Natural killer cell (primary cell): ENCODE data around the gene SCYL1. TPM values are rescaled to one million over a fixed set of nuclear protein-coding genes. Genes with fewer than 3 reads are reported as not detected.
A peak's percentile ranks its signal among the peaks of the same experiment; 100 is the strongest.

Source experiments
- ATAC-seq, 3 donors: fragments of 150-1000 bp in 2 of 3; fragments of 200-7000 bp in 1 of 3; cut with Tn5 transposase; 1 replicate in 1 of 3; 2 replicates in 2 of 3; pipeline ENCODE4 v1.10.0; 2021; ENCODE audit warnings: mild to moderate bottlenecking in 2 of 3, moderate library complexity in 2 of 3
- DNase-seq, 2 donors: peaks; one replicate each; pipeline versions ENCODE4 v3.0.0 to v3.0.0-alpha.2; 2013 to 2021; ENCODE audit warnings: mixed read lengths in 1 of 2
- H3K27ac ChIP-seq: one replicate; pipeline ENCODE4 v1.5.1; 2013; ENCODE audit warnings: mild to moderate bottlenecking, low read length
- H3K27me3 ChIP-seq: one replicate; pipeline ENCODE4 v1.6.1; 2013; ENCODE audit warnings: low read length; ENCODE audit not compliant: control insufficient read depth, insufficient read depth
- H3K36me3 ChIP-seq: one replicate; pipeline ENCODE4 v1.6.1; 2013; ENCODE audit warnings: low read length; ENCODE audit not compliant: control insufficient read depth, insufficient read depth
- H3K4me1 ChIP-seq: one replicate; pipeline ENCODE4 v1.6.1; 2013; ENCODE audit warnings: low read length; ENCODE audit not compliant: control insufficient read depth, insufficient read depth
- H3K4me3 ChIP-seq: one replicate; pipeline ENCODE4 v1.5.1; 2013; ENCODE audit warnings: low read length
- H3K9me3 ChIP-seq: one replicate; pipeline ENCODE4 v1.6.1; 2013; ENCODE audit warnings: low read length; ENCODE audit not compliant: control insufficient read depth, insufficient read depth
- H3K27ac Mint-ChIP-seq, 2 donors: one replicate each; pipeline ENCODE4 v1.8.0; 2022; ENCODE audit warnings: mild to moderate bottlenecking in 2 of 2, mixed read lengths in 2 of 2, moderate library complexity in 1 of 2
- H3K27me3 Mint-ChIP-seq, 2 donors: one replicate each; pipeline ENCODE4 v1.8.0; 2022; ENCODE audit warnings: low read depth in 2 of 2, mixed read lengths in 2 of 2
- H3K36me3 Mint-ChIP-seq: one replicate; pipeline ENCODE4 v1.8.0; 2022; ENCODE audit warnings: mixed read lengths
- H3K4me1 Mint-ChIP-seq, 2 donors: one replicate each; pipeline ENCODE4 v1.8.0; 2022; ENCODE audit warnings: mixed read lengths in 2 of 2
- H3K4me3 Mint-ChIP-seq: one replicate; pipeline ENCODE4 v1.8.0; 2022; ENCODE audit warnings: mild to moderate bottlenecking, moderate library complexity, mixed read lengths
- H3K9me3 Mint-ChIP-seq, 2 donors: one replicate each; pipeline ENCODE4 v1.8.0; 2022; ENCODE audit warnings: mixed read lengths in 2 of 2
- WGBS: methylation state at CpG from one replicate; pipeline ENCODE4 v1.1.7; 2013; ENCODE audit warnings: missing lambda C conversion rate; ENCODE audit not compliant: insufficient coverage; 5-methylcytosine and 5-hydroxymethylcytosine counted together
- intact Hi-C: fragments of 100-400 bp; cut with micrococcal nuclease; formaldehyde crosslinking; loops from one replicate; pipeline ENCODE4 v1.14.2; 2022
- total RNA-seq, 4 donors: library from RNA; stranded (reverse); fragments of 120-200 nt in 1 of 4; gene quantifications; one replicate each; pipeline versions ENCODE4 v1.2.3 to v1.2.4, GENCODE V29; 2013 to 2022
- TF ChIP-seq, protein P1 (sequence below): fragments of 200-600 bp; IDR thresholded peaks from one replicate; pipeline ENCODE4 v1.8.0; 2022; ENCODE audit warnings: antibody characterized with exemption

Gene SCYL1
- total RNA-seq, 3 donors from 2014 or later (not counting 1 experiment from before 2014, with no cell fraction given) = 61.7 to 79.9 (median 71.3) TPM

DNA sequence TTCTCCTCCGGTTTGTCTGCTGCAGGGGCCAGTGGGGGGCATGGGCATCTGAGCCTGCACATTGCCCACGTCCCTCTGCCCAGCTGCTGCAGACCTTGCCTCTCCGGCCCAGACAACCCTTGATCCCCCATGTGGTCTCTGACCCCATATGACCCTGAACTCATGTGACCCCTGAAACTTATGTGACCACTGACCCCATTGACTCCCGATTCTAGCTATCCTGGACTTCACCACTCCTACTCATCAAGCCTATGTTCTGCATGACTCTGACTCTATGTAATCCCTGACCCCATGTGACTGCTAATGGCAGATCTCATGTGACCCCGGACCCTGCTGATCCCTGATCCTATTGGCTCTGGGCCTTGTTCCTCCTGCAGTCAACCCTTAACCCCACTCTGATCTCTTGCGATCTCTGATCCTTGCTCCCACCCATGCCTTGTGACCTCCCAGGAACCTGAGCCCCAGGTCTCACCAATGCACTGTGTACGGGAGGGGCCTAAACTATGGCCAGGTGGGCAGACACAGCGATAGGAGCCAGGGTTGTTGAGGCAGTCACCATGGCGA, 27.6 kb downstream of the SCYL1 start:
- DNase-seq (peak in 1 of 2 donors; percentile 33), ATAC-seq (no peak)
- H3K27me3 ChIP-seq = no peaks in the 10 kb centered on the region
- H3K4me1 ChIP-seq = peaks cover 73% of the 10 kb centered on the region
- Mint-ChIP-seq H3K4me3 (peak overlapping the region; percentile 28), H3K36me3 (no peaks in the 10 kb centered on the region), H3K9me3 (no peaks in the 10 kb centered on the region), H3K27me3 (no peaks in the 10 kb centered on the region), H3K27ac (peak overlapping the region; percentile 60 to 64), H3K4me1 (peaks cover 46 to 68% of the 10 kb centered on the region in 2 donors)
- WGBS = 82% methylated on average over 9 of the region's 9 CpGs
- no peaks in the 10 kb centered on the region for H3K9me3 ChIP-seq
- TF ChIP-seq, protein P1, sequence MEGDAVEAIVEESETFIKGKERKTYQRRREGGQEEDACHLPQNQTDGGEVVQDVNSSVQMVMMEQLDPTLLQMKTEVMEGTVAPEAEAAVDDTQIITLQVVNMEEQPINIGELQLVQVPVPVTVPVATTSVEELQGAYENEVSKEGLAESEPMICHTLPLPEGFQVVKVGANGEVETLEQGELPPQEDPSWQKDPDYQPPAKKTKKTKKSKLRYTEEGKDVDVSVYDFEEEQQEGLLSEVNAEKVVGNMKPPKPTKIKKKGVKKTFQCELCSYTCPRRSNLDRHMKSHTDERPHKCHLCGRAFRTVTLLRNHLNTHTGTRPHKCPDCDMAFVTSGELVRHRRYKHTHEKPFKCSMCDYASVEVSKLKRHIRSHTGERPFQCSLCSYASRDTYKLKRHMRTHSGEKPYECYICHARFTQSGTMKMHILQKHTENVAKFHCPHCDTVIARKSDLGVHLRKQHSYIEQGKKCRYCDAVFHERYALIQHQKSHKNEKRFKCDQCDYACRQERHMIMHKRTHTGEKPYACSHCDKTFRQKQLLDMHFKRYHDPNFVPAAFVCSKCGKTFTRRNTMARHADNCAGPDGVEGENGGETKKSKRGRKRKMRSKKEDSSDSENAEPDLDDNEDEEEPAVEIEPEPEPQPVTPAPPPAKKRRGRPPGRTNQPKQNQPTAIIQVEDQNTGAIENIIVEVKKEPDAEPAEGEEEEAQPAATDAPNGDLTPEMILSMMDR = no peak
- no peak overlapping the region for H3K27ac ChIP-seq
- intact Hi-C loops = no loop called here
- H3K4me3 ChIP-seq = no peak overlapping the region
- peaks cover 10% of the 10 kb centered on the region for H3K36me3 ChIP-seq

- Mint-ChIP-seq H3K9me3 (no peaks in the 10 kb centered on the region), H3K4me1 (peaks cover 39 to 62% of the 10 kb centered on the region in 2 donors), H3K36me3 (no peaks in the 10 kb centered on the region), H3K27ac (peak overlapping the region in 1 of 2 donors; percentile 38), H3K27me3 (no peaks in the 10 kb centered on the region), H3K4me3 (peak overlapping the region; percentile 42)
- Histone ChIP-seq H3K27me3 (no peaks in the 10 kb centered on the region), H3K9me3 (no peaks in the 10 kb centered on the region), H3K4me1 (peaks cover 65% of the 10 kb centered on the region), H3K36me3 (peaks cover 10% of the 10 kb centered on the region), H3K27ac (peak overlapping the region; percentile 12), H3K4me3 (no peak overlapping the region)
- ATAC-seq (peak; percentile 48 to 75 (median 54)), DNase-seq (peak in 1 of 2 donors; percentile 87)
- TF ChIP-seq, protein P1 = no peak
- 43% methylated on average over 37 of the region's 37 CpGs for WGBS
- intact Hi-C loops = no loop called here
These were observed 28.6 kb downstream of the SCYL1 start for GRCh38 chr11:65553301-65554001.

DNA sequence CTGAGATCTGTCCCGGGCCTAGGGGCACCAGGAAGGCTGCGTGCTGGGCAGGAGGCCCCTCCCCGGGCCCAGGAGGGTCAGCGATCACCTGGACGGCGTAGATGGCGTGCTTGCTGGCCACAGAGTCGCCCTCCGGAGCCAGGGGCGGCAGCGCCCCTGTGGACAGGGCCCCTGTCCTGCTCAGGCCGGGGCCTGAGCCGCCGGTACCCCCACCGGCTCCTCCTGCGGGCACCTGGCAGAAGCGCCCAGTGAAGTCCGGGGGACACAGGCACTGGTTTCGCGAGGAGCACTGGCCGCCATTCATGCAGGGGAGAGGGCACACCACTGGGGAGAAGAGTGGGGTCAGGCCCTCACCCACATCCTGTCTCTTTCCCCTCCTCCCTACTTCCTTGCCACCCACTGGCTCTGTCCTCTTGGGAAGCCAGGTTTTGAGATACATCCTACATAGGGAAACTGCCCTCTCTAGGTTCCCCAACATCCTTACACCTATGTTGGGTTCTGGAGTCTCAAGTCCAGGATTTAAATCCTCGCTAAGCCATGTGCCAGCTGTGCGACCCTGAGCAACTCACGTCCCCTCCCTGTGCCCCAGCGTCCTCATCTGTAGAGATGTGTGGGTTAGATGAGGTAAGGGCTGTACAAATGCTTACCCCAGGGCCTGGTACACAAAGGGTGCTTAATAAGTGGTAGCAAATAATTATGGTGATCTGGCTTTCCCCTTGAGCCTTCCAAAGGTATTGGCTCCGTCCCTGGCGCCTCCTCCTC, 29.4 kb downstream of the SCYL1 start:
- intact Hi-C loops = no loop called here
- H3K9me3 Mint-ChIP-seq = no peaks in the 10 kb centered on the region
- WGBS = 74% methylated on average over 27 of the region's 27 CpGs
- TF ChIP-seq, protein P1 = no peak
- peak overlapping the region; percentile 67 for H3K4me3 Mint-ChIP-seq
- H3K27ac Mint-ChIP-seq = peak overlapping the region; percentile 88 to 95
- Histone ChIP-seq H3K9me3 (no peaks in the 10 kb centered on the region), H3K4me1 (peaks cover 69% of the 10 kb centered on the region), H3K27ac (peak overlapping the region; percentile 58), H3K4me3 (no peak overlapping the region), H3K36me3 (peaks cover 7% of the 10 kb centered on the region), H3K27me3 (no peaks in the 10 kb centered on the region)
- peaks cover 39 to 61% of the 10 kb centered on the region in 2 donors for H3K4me1 Mint-ChIP-seq
- ATAC-seq (no peak), DNase-seq (peak in 1 of 2 donors; percentile 43)
- no peaks in the 10 kb centered on the region for H3K27me3 Mint-ChIP-seq
- no peaks in the 10 kb centered on the region for H3K36me3 Mint-ChIP-seq
